ENCODE data around the gene CELF4. TPM values are rescaled to one million over a fixed set of nuclear protein-coding genes. Genes with fewer than 3 reads are reported as not detected.

CELF4 gene
- total and polyA plus RNA-seq, 10 donors = 0.46 to 3.5 (median 0.78) TPM

DNA sequence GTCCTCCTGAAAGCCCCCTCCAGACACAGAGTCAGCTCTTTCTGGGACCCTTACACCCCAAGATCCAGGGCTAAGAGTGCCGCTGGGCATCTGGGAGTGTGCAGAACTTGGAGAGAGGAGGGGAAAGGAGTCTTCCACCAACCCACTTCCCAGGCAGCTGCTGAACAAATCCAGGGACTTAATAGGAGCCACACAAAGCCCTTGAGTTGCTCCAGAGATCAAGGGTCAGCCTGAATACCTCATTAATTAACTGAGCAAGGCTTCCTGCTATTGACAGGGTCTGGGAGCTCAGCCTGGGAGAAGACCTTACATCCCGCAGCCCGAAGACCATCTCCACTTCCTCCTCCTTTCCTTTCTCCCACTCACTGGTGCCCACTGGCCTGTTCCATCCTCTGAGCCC is 108.3 kb downstream of the CELF4 start:
- intact Hi-C loops (cut with DNase I; ENCODE audit: low total_unique reads) = no loop called here

DNA sequence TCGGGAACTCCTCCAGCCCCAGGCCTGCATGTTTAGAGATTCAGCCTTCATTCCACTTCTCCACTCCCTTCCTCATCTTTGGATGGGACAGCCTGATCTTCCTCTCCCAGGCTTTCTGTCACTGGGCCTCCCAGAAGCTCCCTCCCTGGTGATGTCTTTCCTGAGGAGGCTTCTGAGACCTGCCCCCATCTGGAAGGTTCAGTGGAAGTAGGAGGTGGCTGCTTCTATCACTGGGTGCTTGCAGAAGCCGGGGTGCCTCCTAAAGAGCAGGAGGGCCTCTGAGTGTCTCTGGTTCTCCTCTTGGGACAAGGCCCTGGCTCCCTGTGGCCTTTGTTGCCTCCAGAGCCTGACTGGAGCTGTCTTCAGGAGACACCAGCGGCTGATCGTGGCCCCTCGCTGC is 108.7 kb downstream of the CELF4 start:
- Histone ChIP-seq H3K27me3 (replicated peaks in 1 of 7) (peaks cover 0 to 3% (median 0%) of the 10 kb centered on the region in 7 donors), H3K9me3 (no peaks in the 10 kb centered on the region), H3K36me3 (no peaks in the 10 kb centered on the region), H3K27ac (peak overlapping the region in 3 of 8 donors; percentile 10 to 39 (median 25)), H3K4me1 (peaks cover 0 to 8% (median 0%) of the 10 kb centered on the region in 6 donors), H3K4me3 (no peak overlapping the region)
- 76 to 89% (median 84%) methylated on average over 3 to 5 of the region's 5 CpGs for WGBS, 5 donors
- no peak for TF ChIP-seq POLR2AphosphoS5 (IDR thresholded peaks at IDR 0.05)
- no peak for TF ChIP-seq POLR2A (IDR thresholded peaks at IDR 0.05)
- TF ChIP-seq, protein P1, sequence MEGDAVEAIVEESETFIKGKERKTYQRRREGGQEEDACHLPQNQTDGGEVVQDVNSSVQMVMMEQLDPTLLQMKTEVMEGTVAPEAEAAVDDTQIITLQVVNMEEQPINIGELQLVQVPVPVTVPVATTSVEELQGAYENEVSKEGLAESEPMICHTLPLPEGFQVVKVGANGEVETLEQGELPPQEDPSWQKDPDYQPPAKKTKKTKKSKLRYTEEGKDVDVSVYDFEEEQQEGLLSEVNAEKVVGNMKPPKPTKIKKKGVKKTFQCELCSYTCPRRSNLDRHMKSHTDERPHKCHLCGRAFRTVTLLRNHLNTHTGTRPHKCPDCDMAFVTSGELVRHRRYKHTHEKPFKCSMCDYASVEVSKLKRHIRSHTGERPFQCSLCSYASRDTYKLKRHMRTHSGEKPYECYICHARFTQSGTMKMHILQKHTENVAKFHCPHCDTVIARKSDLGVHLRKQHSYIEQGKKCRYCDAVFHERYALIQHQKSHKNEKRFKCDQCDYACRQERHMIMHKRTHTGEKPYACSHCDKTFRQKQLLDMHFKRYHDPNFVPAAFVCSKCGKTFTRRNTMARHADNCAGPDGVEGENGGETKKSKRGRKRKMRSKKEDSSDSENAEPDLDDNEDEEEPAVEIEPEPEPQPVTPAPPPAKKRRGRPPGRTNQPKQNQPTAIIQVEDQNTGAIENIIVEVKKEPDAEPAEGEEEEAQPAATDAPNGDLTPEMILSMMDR (IDR thresholded peaks at IDR 0.05 in 8 of 11, conservative IDR thresholded peaks at IDR 0.05 in 3 of 11) = no peak
- intact Hi-C loops (cut with DNase I; ENCODE audit: low total_unique reads) = no loop called here
- no peak for DNase-seq

More for the DNA sequence above, 108.3 kb downstream of the CELF4 start:
- H3K4me1 ChIP-seq = peaks cover 0 to 7% (median 0%) of the 10 kb centered on the region in 6 donors
- TF ChIP-seq POLR2AphosphoS5 (IDR thresholded peaks at IDR 0.05) (no peak), POLR2A (IDR thresholded peaks at IDR 0.05) (no peak)
- TF ChIP-seq, protein P1 (IDR thresholded peaks at IDR 0.05 in 8 of 11, conservative IDR thresholded peaks at IDR 0.05 in 3 of 11) = no peak
- DNase-seq = no peak
- 48 to 70% (median 63%) methylated on average over 3 of the region's 3 CpGs for WGBS, 5 donors
- H3K27me3 ChIP-seq (replicated peaks in 1 of 7) = peaks cover 0 to 4% (median 0%) of the 10 kb centered on the region in 7 donors
- no peak overlapping the region for H3K4me3 ChIP-seq
- H3K9me3 ChIP-seq = no peaks in the 10 kb centered on the region
- H3K27ac ChIP-seq = peak overlapping the region in 3 of 8 donors; percentile 10 to 39 (median 25)
- no peaks in the 10 kb centered on the region for H3K36me3 ChIP-seq

DNA sequence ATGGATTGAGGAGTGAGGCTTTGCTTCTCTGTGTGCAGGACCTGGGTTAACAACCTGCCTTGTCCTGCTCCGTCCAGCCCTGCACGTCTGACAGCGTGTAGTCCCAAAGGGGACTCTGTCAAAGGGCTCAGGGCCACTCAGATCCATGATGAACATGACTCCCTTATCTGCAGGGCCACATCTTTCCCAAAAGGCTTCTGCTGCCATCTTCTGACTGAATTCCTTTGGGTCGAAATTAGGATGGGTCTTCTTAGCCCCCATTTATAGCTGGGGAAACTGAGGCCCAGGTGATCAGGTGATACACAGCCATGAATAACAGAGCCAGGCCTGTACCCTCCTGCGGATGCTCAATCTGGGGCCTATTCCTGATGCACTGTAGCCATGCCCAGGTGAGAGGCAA is 109.2 kb downstream of the CELF4 start:
- TF ChIP-seq POLR2AphosphoS5 (IDR thresholded peaks at IDR 0.05) = no peak
- TF ChIP-seq POLR2A (IDR thresholded peaks at IDR 0.05) = no peak
- TF ChIP-seq, protein P1 (IDR thresholded peaks at IDR 0.05 in 8 of 11, conservative IDR thresholded peaks at IDR 0.05 in 3 of 11) = no peak
- no peak for DNase-seq
- peak overlapping the region in 1 of 8 donors; percentile 9 for H3K27ac ChIP-seq
- H3K9me3 ChIP-seq = no peaks in the 10 kb centered on the region
- WGBS, 5 donors = 73 to 94% (median 82%) methylated on average over 2 to 5 of the region's 5 CpGs
- intact Hi-C loops (cut with DNase I; ENCODE audit: low total_unique reads) = no loop called here
- no peak overlapping the region for H3K4me3 ChIP-seq
- peaks cover 0 to 9% (median 0%) of the 10 kb centered on the region in 6 donors for H3K4me1 ChIP-seq
- H3K27me3 ChIP-seq (replicated peaks in 1 of 7) = no peaks in the 10 kb centered on the region
- no peaks in the 10 kb centered on the region for H3K36me3 ChIP-seq

DNA sequence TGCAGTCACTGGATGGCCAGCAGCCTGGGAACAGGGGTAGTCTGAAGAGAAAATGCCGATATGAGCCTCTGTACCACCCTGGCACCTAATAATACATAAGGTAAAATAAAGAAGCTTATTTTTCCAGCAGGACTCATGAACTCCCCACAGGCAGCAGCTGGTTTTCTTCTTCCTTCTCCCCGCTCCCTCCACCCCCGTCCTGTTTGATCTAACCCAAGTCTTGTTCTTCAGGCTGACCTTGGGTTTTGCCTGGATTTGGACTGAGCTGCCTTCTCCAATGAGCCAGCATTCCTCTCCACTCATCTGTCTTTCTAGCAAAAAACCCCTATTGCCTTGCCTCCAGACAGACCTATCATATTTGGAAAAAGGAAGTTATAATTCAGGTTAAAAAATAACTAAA is 111.8 kb downstream of the CELF4 start:
- no peaks in the 10 kb centered on the region for H3K36me3 ChIP-seq
- WGBS, 5 donors = 72 to 83% (median 74%) methylated on average over 3 of the region's 3 CpGs
- intact Hi-C loops (cut with DNase I; ENCODE audit: low total_unique reads) = no loop called here
- no peak overlapping the region for H3K4me3 ChIP-seq
- no peaks in the 10 kb centered on the region for H3K9me3 ChIP-seq
- DNase-seq = no peak
- peaks cover 0 to 24% (median 8%) of the 10 kb centered on the region in 6 donors for H3K4me1 ChIP-seq
- H3K27me3 ChIP-seq (replicated peaks in 1 of 7) = no peaks in the 10 kb centered on the region
- H3K27ac ChIP-seq = peak overlapping the region in 7 of 8 donors; percentile 39 to 67 (median 57)
- TF ChIP-seq POLR2AphosphoS5 (IDR thresholded peaks at IDR 0.05) (no peak), POLR2A (IDR thresholded peaks at IDR 0.05) (no peak)
- TF ChIP-seq, protein P1 (IDR thresholded peaks at IDR 0.05 in 8 of 11, conservative IDR thresholded peaks at IDR 0.05 in 3 of 11) = no peak

Measured in spleen (tissue), 11 donors.